Calu3 (cell line): Measurements from ENCODE around the gene RNF152. TPM values are rescaled to one million over a fixed set of nuclear protein-coding genes. Genes with fewer than 3 reads are reported as not detected.

ENCODE experiments used
- BruUV-seq: library from RNA; stranded (reverse); fragments of 400-500 nt; replicated peaks from 2 replicates; lab custom pipeline; 2021; lab: Mats Ljungman, UMichigan
- CTCF ChIA-PET: fragments of 300-600 bp; sonication (Branson Sonifier 250); formaldehyde crosslinking; loops from one replicate; lab custom pipeline; 2022; ENCODE audit warnings: antibody characterized with exemption; lab: Charles Lee
- DNase-seq: peaks from one replicate; pipeline ENCODE4 v3.0.0; 2022
- H3K27ac Mint-ChIP-seq: one replicate; pipeline ENCODE4 v1.8.0; 2022; ENCODE audit warnings: mixed read lengths; ENCODE audit not compliant: unreplicated experiment
- H3K27me3 Mint-ChIP-seq: one replicate; pipeline ENCODE4 v1.8.0; 2022; ENCODE audit warnings: mixed read lengths; ENCODE audit not compliant: unreplicated experiment
- H3K36me3 Mint-ChIP-seq: one replicate; pipeline ENCODE4 v1.8.0; 2022; ENCODE audit warnings: mild to moderate bottlenecking, moderate library complexity, mixed read lengths; ENCODE audit not compliant: insufficient read depth, unreplicated experiment
- H3K4me1 Mint-ChIP-seq: one replicate; pipeline ENCODE4 v1.8.0; 2022; ENCODE audit warnings: mild to moderate bottlenecking, low read depth, mixed read lengths; ENCODE audit not compliant: unreplicated experiment
- H3K4me3 Mint-ChIP-seq: one replicate; pipeline ENCODE4 v1.8.0; 2022; ENCODE audit warnings: mild to moderate bottlenecking, low read depth, moderate library complexity, mixed read lengths; ENCODE audit not compliant: unreplicated experiment
- H3K9me3 Mint-ChIP-seq: one replicate; pipeline ENCODE4 v1.8.0; 2022; ENCODE audit warnings: low read depth, mixed read lengths; ENCODE audit not compliant: unreplicated experiment
- CTCF ChIP-seq: fragments of 200-600 bp; IDR thresholded peaks from one replicate; pipeline ENCODE4 v1.8.0; 2022; ENCODE audit warnings: antibody characterized with exemption; ENCODE audit not compliant: unreplicated experiment
- intact Hi-C: fragments of 100-400 bp; cut with micrococcal nuclease; formaldehyde crosslinking; loops from one replicate; pipeline ENCODE4 v1.10.0; 2022; ENCODE audit not compliant: unreplicated experiment
- total RNA-seq: library from RNA; stranded (reverse); gene quantifications from 2 replicates; pipeline ENCODE4 v1.2.3, GENCODE V29; 2022

Gene RNF152
- total RNA-seq, 1 experiment from 2014 or later = 1.0 TPM

GRCh38 chr18:61821748-61822147, 71.1 kb downstream of the RNF152 start:
- no TSS peak for BruUV-seq
- CTCF ChIA-PET = no interaction called here
- peaks cover 24% of the 10 kb centered on the region for H3K27me3 Mint-ChIP-seq
- no peak overlapping the region for H3K4me3 Mint-ChIP-seq
- no peaks in the 10 kb centered on the region for H3K4me1 Mint-ChIP-seq
- no peak for DNase-seq
- H3K27ac Mint-ChIP-seq = no peak overlapping the region
- TF ChIP-seq CTCF = no peak
- H3K36me3 Mint-ChIP-seq = no peaks in the 10 kb centered on the region
- intact Hi-C loops = no loop called here
- peaks cover 4% of the 10 kb centered on the region for H3K9me3 Mint-ChIP-seq

- intact Hi-C loops = no loop called here
- no peak for DNase-seq
- H3K36me3 Mint-ChIP-seq = no peaks in the 10 kb centered on the region
- no peak overlapping the region for H3K27ac Mint-ChIP-seq
- peaks cover 4% of the 10 kb centered on the region for H3K9me3 Mint-ChIP-seq
- no TSS peak for BruUV-seq
- no peak overlapping the region for H3K4me3 Mint-ChIP-seq
- peaks cover 15% of the 10 kb centered on the region for H3K27me3 Mint-ChIP-seq
- no peaks in the 10 kb centered on the region for H3K4me1 Mint-ChIP-seq
- no peak for TF ChIP-seq CTCF
- CTCF ChIA-PET = no interaction called here
Measured at GRCh38 chr18:61820882-61821281, 71.9 kb downstream of the RNF152 start.

- intact Hi-C loops = no loop called here
- no peaks in the 10 kb centered on the region for H3K36me3 Mint-ChIP-seq
- no peak for DNase-seq
- no peak for TF ChIP-seq CTCF
- H3K4me1 Mint-ChIP-seq = no peaks in the 10 kb centered on the region
- no peak overlapping the region for H3K27ac Mint-ChIP-seq
- BruUV-seq = no TSS peak
- no peaks in the 10 kb centered on the region for H3K27me3 Mint-ChIP-seq
- H3K4me3 Mint-ChIP-seq = no peak overlapping the region
- CTCF ChIA-PET = no interaction called here
- H3K9me3 Mint-ChIP-seq = peaks cover 4% of the 10 kb centered on the region
Measured at GRCh38 chr18:61817086-61817485, 75.7 kb downstream of the RNF152 start.

- Mint-ChIP-seq H3K36me3 (no peaks in the 10 kb centered on the region), H3K9me3 (peaks cover 4% of the 10 kb centered on the region), H3K27me3 (no peaks in the 10 kb centered on the region), H3K27ac (no peak overlapping the region), H3K4me1 (no peaks in the 10 kb centered on the region), H3K4me3 (no peak overlapping the region)
- no TSS peak for BruUV-seq
- intact Hi-C loops = no loop called here
- CTCF ChIA-PET = no interaction called here
- no peak for DNase-seq
- TF ChIP-seq CTCF = no peak
Measured at GRCh38 chr18:61815885-61816470, 76.8 kb downstream of the RNF152 start.
